Pancreas (tissue), 10 donors: ENCODE data around the gene LCE6A. TPM values are rescaled to one million over a fixed set of nuclear protein-coding genes. Genes with fewer than 3 reads are reported as not detected.

Experiments used
- ATAC-seq, 4 donors: fragments of 200-7000 bp; cut with Tn5 transposase; one replicate each; pipeline versions ENCODE4 v1.8.0 to v1.9.1; 2020; ENCODE audit warnings: mild to moderate bottlenecking in 4 of 4, moderate library complexity in 4 of 4
- DNase-seq, 6 donors: peaks; one replicate each; pipeline ENCODE4 v3.0.0-alpha.2; 2020
- FAIRE-seq: peaks from 2 replicates; lab custom pipeline; 2012; peaks lifted over from hg19 to GRCh38; lab: Jason Lieb, UNC
- H3K27ac ChIP-seq, 4 donors: fragments of 200-600 bp; sonication (generic); 1 replicate in 3 of 4; 2 replicates in 1 of 4; pipeline versions ENCODE4 v1.5.0 to v1.8.0; 2020
- H3K27me3 ChIP-seq, 4 donors: fragments of 200-600 bp; one replicate each; pipeline ENCODE4 v1.8.0; 2021
- H3K36me3 ChIP-seq, 3 donors: fragments of 200-600 bp; sonication (generic) in 1 of 3; one replicate each; pipeline versions ENCODE4 v1.5.0 to v1.8.0; 2020 to 2021
- H3K4me1 ChIP-seq, 3 donors: fragments of 200-600 bp; one replicate each; pipeline ENCODE4 v1.8.0; 2021
- H3K4me3 ChIP-seq, 4 donors: fragments of 200-600 bp; sonication (generic) in 2 of 4; one replicate each; pipeline versions ENCODE4 v1.5.0 to v1.8.0; 2020 to 2021
- H3K9me3 ChIP-seq, 4 donors: fragments of 200-600 bp; one replicate each; pipeline ENCODE4 v1.8.0; 2021
- WGBS, 2 donors: extraction: QIAGEN DNeasy Blood & Tissue Kit; methylation state at CpG; one replicate each; pipeline ENCODE4 v1.1.7; 2013; 5-methylcytosine and 5-hydroxymethylcytosine counted together
- intact Hi-C, 3 donors: fragments of 100-400 bp; cut with DNase I; formaldehyde crosslinking; loops; one replicate each; pipeline versions ENCODE4 v1.11.1 to v1.14.2; 2022
- polyA plus RNA-seq, 2 donors: library from polyadenylated mRNA; stranded (reverse); fragments of 200-250 nt; gene quantifications; one replicate each; pipeline ENCODE4 v1.2.3, GENCODE V29; 2013
- total RNA-seq, 6 donors: library from RNA; stranded (reverse); fragmentation: NEBNext Ultra II Directional in 4 of 6; extraction: Animal tissue kit (Norgen Biotek cat#: 25700) in 4 of 6; gene quantifications; one replicate each; pipeline versions ENCODE4 v1.2.1 to v1.2.4, GENCODE V29; 2021 to 2023
- TF ChIP-seq, protein P1 (sequence below), 4 donors: fragments of 200-600 bp; sonication (generic) in 3 of 4; IDR thresholded peaks; one replicate each; pipeline versions ENCODE4 v1.5.0 to v1.8.0; 2021; ENCODE audit warnings: antibody characterized with exemption in 4 of 4
- donor health status: healthy with polysubstance abuse.
- donor health status: DM: no; HTN: no; CAD: no; lungs with moderate emphysema.
- donor health status: DM: no; HTN: no; CAD: no.
- donor health status: control.
- donor health status: control.
- donor health status: Bipolar disorder and iron deficiency.
- donor health status: DM: yes; HTN: yes; CAD: no.
- donor health status: DM: no; HTN: no; CAD: no.
- donor health status: DM: no; HTN: no; CAD: no.
- donor health status: DM: yes; HTN: yes; CAD: no.

Gene LCE6A
- total and polyA plus RNA-seq, 8 donors: not detected

DNA sequence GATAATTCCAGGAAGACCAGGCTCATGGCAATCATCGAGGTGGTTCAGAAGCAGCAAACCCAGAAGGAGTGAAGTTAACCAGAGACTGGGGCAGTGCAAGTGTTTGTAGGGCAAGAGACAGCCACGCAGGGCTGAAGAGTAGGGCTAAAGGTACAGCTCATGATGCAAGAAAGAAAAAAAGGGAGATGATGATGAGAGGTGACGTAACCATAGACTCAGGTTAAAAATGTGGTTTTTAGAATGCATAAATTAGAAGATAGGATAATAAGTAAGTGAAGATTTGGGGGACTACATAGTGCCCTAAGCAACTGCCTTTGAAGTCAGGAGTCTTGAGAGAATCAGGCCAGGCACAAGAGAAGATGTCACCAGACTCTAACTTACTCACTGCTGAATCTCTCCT, 17.5 kb downstream of the LCE6A start:
- 58 to 60% methylated on average over 3 of the region's 3 CpGs for WGBS, 2 donors
- Histone ChIP-seq H3K4me3 (no peak overlapping the region), H3K27me3 (no peaks in the 10 kb centered on the region), H3K9me3 (no peaks in the 10 kb centered on the region), H3K4me1 (no peaks in the 10 kb centered on the region), H3K36me3 (no peaks in the 10 kb centered on the region), H3K27ac (no peak overlapping the region)
- ATAC-seq (no peak), DNase-seq (no peak), FAIRE-seq (no peak)
- TF ChIP-seq, protein P1, sequence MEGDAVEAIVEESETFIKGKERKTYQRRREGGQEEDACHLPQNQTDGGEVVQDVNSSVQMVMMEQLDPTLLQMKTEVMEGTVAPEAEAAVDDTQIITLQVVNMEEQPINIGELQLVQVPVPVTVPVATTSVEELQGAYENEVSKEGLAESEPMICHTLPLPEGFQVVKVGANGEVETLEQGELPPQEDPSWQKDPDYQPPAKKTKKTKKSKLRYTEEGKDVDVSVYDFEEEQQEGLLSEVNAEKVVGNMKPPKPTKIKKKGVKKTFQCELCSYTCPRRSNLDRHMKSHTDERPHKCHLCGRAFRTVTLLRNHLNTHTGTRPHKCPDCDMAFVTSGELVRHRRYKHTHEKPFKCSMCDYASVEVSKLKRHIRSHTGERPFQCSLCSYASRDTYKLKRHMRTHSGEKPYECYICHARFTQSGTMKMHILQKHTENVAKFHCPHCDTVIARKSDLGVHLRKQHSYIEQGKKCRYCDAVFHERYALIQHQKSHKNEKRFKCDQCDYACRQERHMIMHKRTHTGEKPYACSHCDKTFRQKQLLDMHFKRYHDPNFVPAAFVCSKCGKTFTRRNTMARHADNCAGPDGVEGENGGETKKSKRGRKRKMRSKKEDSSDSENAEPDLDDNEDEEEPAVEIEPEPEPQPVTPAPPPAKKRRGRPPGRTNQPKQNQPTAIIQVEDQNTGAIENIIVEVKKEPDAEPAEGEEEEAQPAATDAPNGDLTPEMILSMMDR (IDR thresholded peaks at IDR 0.05): no peak
- intact Hi-C loops: no loop called here

DNA sequence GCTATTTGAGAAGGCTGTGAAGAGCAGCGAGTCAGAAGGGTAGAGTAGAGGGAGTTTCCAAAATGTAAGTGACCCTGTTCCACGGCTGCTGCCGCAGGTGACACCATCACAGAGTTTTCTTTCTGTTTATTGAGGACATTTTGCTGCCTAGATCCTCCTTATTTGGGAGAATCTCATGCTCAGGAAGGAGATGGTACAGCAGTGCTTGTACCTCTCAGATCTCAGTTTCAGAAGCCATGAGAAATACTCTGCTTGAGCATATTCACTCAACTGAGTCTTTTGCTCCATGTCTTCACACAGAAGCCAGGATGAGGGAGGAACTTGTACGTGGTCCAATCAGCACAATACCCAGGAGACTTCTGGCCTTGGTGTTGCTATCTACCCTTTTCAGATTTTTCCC, 18.7 kb downstream of the LCE6A start:
- H3K36me3 ChIP-seq: no peaks in the 10 kb centered on the region
- FAIRE-seq (no peak), ATAC-seq (no peak), DNase-seq (no peak)
- 56 to 61% methylated on average over 4 of the region's 4 CpGs for WGBS, 2 donors
- intact Hi-C loops: no loop called here
- TF ChIP-seq, protein P1 (IDR thresholded peaks at IDR 0.05): no peak
- H3K27ac ChIP-seq: no peak overlapping the region
- H3K4me1 ChIP-seq: no peaks in the 10 kb centered on the region
- H3K9me3 ChIP-seq: no peaks in the 10 kb centered on the region
- H3K27me3 ChIP-seq: no peaks in the 10 kb centered on the region
- no peak overlapping the region for H3K4me3 ChIP-seq

DNA sequence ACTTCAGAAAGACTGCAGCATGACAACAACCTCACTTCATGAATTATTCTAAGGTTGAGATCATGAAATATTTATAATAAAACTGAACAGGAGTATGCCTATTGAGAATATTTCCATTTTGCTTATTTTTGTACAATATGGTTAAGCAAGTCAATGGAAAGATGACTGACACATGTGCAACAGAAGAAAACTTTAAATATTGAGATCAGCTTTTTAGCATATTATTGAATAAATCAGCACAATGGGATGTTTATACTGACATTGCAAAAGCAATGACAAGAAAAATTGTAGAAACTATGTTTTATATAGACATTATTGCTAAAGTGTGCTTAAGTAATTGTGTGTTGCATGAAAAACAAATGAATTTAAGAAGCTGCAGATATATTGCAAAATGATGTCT, 21.8 kb downstream of the LCE6A start:
- ATAC-seq: no peak

DNA sequence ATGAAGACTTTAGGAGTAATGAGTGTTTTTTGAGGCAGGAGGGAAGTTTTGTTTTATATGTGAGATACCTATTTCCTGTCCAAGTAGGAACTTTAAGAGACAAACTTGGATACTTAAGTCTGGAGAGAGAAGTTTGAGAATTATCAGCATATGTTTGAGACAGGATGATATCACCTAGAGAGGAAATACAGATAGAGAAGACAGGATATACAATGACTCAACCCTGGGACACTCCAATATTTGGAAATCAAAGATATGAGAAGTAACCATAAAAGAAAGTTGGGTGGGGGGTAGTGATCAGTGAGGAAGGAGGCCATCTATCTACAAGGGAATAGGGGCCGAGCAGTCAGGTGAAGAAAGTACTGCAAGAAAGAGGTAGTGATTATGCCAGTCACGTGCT, 23.7 kb downstream of the LCE6A start:
- DNase-seq (no peak), ATAC-seq (no peak), FAIRE-seq (no peak)
- Histone ChIP-seq H3K27me3 (no peaks in the 10 kb centered on the region), H3K4me1 (no peaks in the 10 kb centered on the region), H3K36me3 (no peaks in the 10 kb centered on the region), H3K27ac (no peak overlapping the region), H3K9me3 (no peaks in the 10 kb centered on the region), H3K4me3 (no peak overlapping the region)
- TF ChIP-seq, protein P1 (IDR thresholded peaks at IDR 0.05): no peak
- 50 to 59% methylated on average over 2 of the region's 2 CpGs for WGBS, 2 donors
- intact Hi-C loops: no loop called here

More for the DNA sequence above, 21.8 kb downstream of the LCE6A start:
- Histone ChIP-seq H3K36me3 (no peaks in the 10 kb centered on the region), H3K9me3 (no peaks in the 10 kb centered on the region), H3K4me3 (no peak overlapping the region), H3K27me3 (no peaks in the 10 kb centered on the region), H3K27ac (no peak overlapping the region), H3K4me1 (no peaks in the 10 kb centered on the region)
- FAIRE-seq: no peak
- intact Hi-C loops: no loop called here
- TF ChIP-seq, protein P1 (IDR thresholded peaks at IDR 0.05): no peak
- no peak for DNase-seq

DNA sequence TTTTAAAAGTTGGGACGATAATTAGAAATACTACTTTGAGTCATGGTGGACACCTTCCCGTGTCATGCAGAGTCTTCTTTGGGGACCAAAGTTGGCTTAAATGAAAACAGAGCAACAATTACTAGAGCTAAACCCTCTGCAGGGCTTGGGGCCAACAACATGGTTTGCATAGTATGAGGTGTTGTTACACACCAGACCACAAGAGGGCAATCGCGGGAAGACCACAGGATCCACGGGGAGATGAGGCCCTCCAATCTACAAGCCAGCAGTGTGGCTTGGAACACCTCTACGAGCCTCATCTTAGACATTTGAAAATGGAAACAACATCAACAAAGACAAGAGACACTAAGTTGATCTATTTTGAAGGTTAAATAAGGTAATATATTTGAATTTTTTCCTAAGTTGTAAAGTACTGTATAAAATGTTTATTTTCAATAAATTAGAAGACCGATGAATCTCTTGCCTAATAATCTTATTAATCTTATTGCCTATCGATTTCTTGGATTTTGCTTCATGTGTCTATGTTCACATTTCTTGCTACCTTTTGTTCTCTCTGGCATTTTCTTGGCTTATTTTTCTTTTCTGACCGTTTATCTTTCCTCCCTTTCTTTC, 27.3 kb downstream of the LCE6A start:
- no peaks in the 10 kb centered on the region for H3K36me3 ChIP-seq
- WGBS, 2 donors: 26 to 30% methylated on average over 9 of the region's 9 CpGs
- intact Hi-C loops: no loop called here
- no peak overlapping the region for H3K4me3 ChIP-seq
- no peaks in the 10 kb centered on the region for H3K9me3 ChIP-seq
- no peaks in the 10 kb centered on the region for H3K4me1 ChIP-seq
- ATAC-seq (peak; percentile 56 to 93 (median 89)), DNase-seq (peak; percentile 45 to 75 (median 66)), FAIRE-seq (no peak)
- H3K27ac ChIP-seq: no peak overlapping the region
- no peaks in the 10 kb centered on the region for H3K27me3 ChIP-seq
- TF ChIP-seq, protein P1 (IDR thresholded peaks at IDR 0.05): peak; percentile 46 to 68 (median 60)
